ENCODE measurements around the gene ABCA13. TPM values are rescaled to one million over a fixed set of nuclear protein-coding genes. Genes with fewer than 3 reads are reported as not detected.
A peak's percentile ranks its signal among the peaks of the same experiment; 100 is the strongest.

Gene ABCA13
- polyA plus RNA-seq, 1 experiment = 0.05 TPM

- no peak overlapping the region for H3K27ac ChIP-seq (ENCODE audit: low read depth, low read length)
- POLR2A ChIA-PET = no interaction called here
- CTCF ChIA-PET = interaction anchor here (1.4 kb wide), 1 partner anchor 20 kb away, joined by 5 read pairs; no protein-coding TSS in a partner anchor
These were observed 108.2 kb downstream of the ABCA13 start for GRCh38 chr7:48279420-48279819.

GRCh38 chr7:48280100-48280499 is 108.8 kb downstream of the ABCA13 start:
- TF ChIP-seq CTCF (IDR thresholded peaks at IDR 0.05; ENCODE audit: low read depth, low read length) = no peak
- POLR2A ChIA-PET = no interaction called here
- CTCF ChIA-PET = interaction anchor here (1.4 kb wide), 1 partner anchor 19 kb away, joined by 5 read pairs; no protein-coding TSS in a partner anchor

More at GRCh38 chr7:48279420-48279819, 108.2 kb downstream of the ABCA13 start:
- DNase-seq (ENCODE audit: low read depth, low spot score) = no peak
- H3K27me3 ChIP-seq (ENCODE audit: control insufficient read depth, insufficient read depth, low read length) = no peaks in the 10 kb centered on the region
- no peak for TF ChIP-seq CTCF (IDR thresholded peaks at IDR 0.05; ENCODE audit: low read depth, low read length)
- no peaks in the 10 kb centered on the region for H3K9me3 ChIP-seq (ENCODE audit: control insufficient read depth, insufficient read depth, low read length)
- no peak overlapping the region for H3K4me3 ChIP-seq (ENCODE audit: low read depth, low read length)

GRCh38 chr7:48285373-48285772 is 114.1 kb downstream of the ABCA13 start:
- ChIA-PET CTCF (no interaction called here), POLR2A (no interaction called here)
- no peaks in the 10 kb centered on the region for H3K9me3 ChIP-seq (ENCODE audit: control insufficient read depth, insufficient read depth, low read length)
- H3K27me3 ChIP-seq (ENCODE audit: control insufficient read depth, insufficient read depth, low read length) = no peaks in the 10 kb centered on the region
- no peak for TF ChIP-seq CTCF (IDR thresholded peaks at IDR 0.05; ENCODE audit: low read depth, low read length)
- DNase-seq (ENCODE audit: low read depth, low spot score) = peak; percentile 46
- no peak overlapping the region for H3K27ac ChIP-seq (ENCODE audit: low read depth, low read length)
- no peak overlapping the region for H3K4me3 ChIP-seq (ENCODE audit: low read depth, low read length)

More at GRCh38 chr7:48280100-48280499, 108.8 kb downstream of the ABCA13 start:
- peak overlapping the region; percentile 68 for H3K27ac ChIP-seq (ENCODE audit: low read depth, low read length)
- H3K27me3 ChIP-seq (ENCODE audit: control insufficient read depth, insufficient read depth, low read length) = no peaks in the 10 kb centered on the region
- no peaks in the 10 kb centered on the region for H3K9me3 ChIP-seq (ENCODE audit: control insufficient read depth, insufficient read depth, low read length)
- no peak overlapping the region for H3K4me3 ChIP-seq (ENCODE audit: low read depth, low read length)
- peak; percentile 64 for DNase-seq (ENCODE audit: low read depth, low spot score)

DNA sequence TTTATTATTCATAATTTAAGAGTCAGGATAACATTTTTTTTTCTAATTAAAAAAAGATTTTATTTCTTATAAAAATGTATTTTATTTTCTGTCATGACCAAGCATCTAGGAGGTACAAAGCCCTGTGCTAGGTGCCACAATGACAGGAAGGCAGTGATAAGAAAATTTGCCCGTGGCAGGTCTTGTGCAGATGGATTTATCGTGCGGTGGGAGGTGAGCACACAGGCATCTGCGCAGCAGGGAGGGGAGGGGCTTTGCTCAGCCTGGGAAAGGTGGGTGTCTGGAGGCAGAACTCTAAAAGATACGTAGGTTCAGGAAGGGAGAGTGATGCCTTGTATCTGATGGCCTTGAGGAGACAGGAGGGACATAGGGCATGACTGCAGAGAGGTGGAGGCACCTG is 115.6 kb downstream of the ABCA13 start:
- no peaks in the 10 kb centered on the region for H3K9me3 ChIP-seq (ENCODE audit: control insufficient read depth, insufficient read depth, low read length)
- POLR2A ChIA-PET = no interaction called here
- DNase-seq (ENCODE audit: low read depth, low spot score) = no peak
- H3K4me3 ChIP-seq (ENCODE audit: low read depth, low read length) = no peak overlapping the region
- TF ChIP-seq CTCF (IDR thresholded peaks at IDR 0.05; ENCODE audit: low read depth, low read length) = no peak
- CTCF ChIA-PET = no interaction called here
- H3K27ac ChIP-seq (ENCODE audit: low read depth, low read length) = no peak overlapping the region
- H3K27me3 ChIP-seq (ENCODE audit: control insufficient read depth, insufficient read depth, low read length) = no peaks in the 10 kb centered on the region

- TF ChIP-seq CTCF (IDR thresholded peaks at IDR 0.05; ENCODE audit: low read depth, low read length) = no peak
- Histone ChIP-seq H3K9me3 (ENCODE audit: control insufficient read depth, insufficient read depth, low read length) (no peaks in the 10 kb centered on the region), H3K4me3 (ENCODE audit: low read depth, low read length) (no peak overlapping the region), H3K27me3 (ENCODE audit: control insufficient read depth, insufficient read depth, low read length) (no peaks in the 10 kb centered on the region), H3K27ac (ENCODE audit: low read depth, low read length) (no peak overlapping the region)
- DNase-seq (ENCODE audit: low read depth, low spot score) = no peak
- POLR2A ChIA-PET = no interaction called here
- CTCF ChIA-PET = interaction anchor here (0.6 kb wide), 1 partner anchor 10 kb away, joined by 3 read pairs; no protein-coding TSS in a partner anchor
These were observed 118.4 kb downstream of the ABCA13 start for GRCh38 chr7:48289656-48290055.
